B cell (primary cell): Measurements from ENCODE around the gene EDARADD.

Experiments
- CTCF ChIP-seq: fragments of 200-600 bp; IDR thresholded peaks from one replicate; pipeline ENCODE4 v1.8.0; 2022; ENCODE audit warnings: antibody characterized with exemption, mild to moderate bottlenecking
- EZH2 ChIP-seq: IDR thresholded peaks from 2 replicates; pipeline ENCODE4 v1.6.1; 2012; ENCODE audit warnings: borderline replicate concordance, low read depth, mild to moderate bottlenecking, moderate library complexity, low read length; ENCODE audit not compliant: insufficient read depth, poor library complexity, severe bottlenecking

GRCh38 chr1:236403905-236404696, 10.0 kb downstream of the EDARADD start:
- TF ChIP-seq CTCF (no peak), EZH2 (no peak)
